PC-3 (cell line): ENCODE data around the gene KCNK10.

Source experiments
- EZH2 ChIP-seq: fragments of 300-600 bp; sonication (generic); IDR thresholded peaks from one replicate; pipeline ENCODE4 v1.6.1; 2017; ENCODE audit warnings: antibody characterized with exemption, mild to moderate bottlenecking, low read length; ENCODE audit not compliant: unreplicated experiment
- TF ChIP-seq, protein P1 (sequence below): fragments of 300-600 bp; sonication (generic); conservative IDR thresholded peaks from 2 replicates; pipeline ENCODE4 v1.5.1; 2017; ENCODE audit warnings: antibody characterized with exemption, low read depth, mild to moderate bottlenecking, low read length

DNA sequence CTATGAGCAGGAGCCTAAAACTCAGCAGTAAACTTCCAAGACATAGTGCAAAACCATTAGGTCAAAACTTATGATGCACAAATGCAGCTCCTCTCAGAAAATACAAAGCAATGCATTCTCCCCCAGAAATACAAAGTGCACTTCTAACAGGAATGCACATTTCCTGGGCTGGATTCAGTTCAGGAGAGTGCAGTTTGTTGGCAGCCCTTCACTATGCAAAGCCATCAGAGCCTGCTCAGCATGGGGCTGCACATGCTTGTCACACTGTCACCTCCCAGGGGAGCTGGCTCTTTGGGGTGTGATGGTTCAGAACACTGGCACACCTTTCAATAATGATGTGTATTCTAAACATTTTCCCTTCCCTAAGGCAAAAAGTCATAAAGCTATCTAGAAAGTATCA, 110.4 kb downstream of the KCNK10 start:
- TF ChIP-seq, protein P1, sequence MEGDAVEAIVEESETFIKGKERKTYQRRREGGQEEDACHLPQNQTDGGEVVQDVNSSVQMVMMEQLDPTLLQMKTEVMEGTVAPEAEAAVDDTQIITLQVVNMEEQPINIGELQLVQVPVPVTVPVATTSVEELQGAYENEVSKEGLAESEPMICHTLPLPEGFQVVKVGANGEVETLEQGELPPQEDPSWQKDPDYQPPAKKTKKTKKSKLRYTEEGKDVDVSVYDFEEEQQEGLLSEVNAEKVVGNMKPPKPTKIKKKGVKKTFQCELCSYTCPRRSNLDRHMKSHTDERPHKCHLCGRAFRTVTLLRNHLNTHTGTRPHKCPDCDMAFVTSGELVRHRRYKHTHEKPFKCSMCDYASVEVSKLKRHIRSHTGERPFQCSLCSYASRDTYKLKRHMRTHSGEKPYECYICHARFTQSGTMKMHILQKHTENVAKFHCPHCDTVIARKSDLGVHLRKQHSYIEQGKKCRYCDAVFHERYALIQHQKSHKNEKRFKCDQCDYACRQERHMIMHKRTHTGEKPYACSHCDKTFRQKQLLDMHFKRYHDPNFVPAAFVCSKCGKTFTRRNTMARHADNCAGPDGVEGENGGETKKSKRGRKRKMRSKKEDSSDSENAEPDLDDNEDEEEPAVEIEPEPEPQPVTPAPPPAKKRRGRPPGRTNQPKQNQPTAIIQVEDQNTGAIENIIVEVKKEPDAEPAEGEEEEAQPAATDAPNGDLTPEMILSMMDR: no peak
- no peak for TF ChIP-seq EZH2
